Right lobe of liver (tissue), 4 donors: Measurements from ENCODE around the gene TFRC.

Source experiments
- CTCF ChIP-seq, 4 donors: fragments of 200-600 bp in 3 of 4; fragments of 450-650 bp in 1 of 4; IDR thresholded peaks; one replicate each; pipeline versions ENCODE4 v1.5.1 to v1.8.0; 2016 to 2022; ENCODE audit warnings: antibody characterized with exemption in 4 of 4, mild to moderate bottlenecking in 2 of 4
- POLR2A ChIP-seq: fragments of 450-650 bp; IDR thresholded peaks from one replicate; pipeline ENCODE4 v1.6.1; 2017; ENCODE audit warnings: antibody characterized with exemption, mild to moderate bottlenecking
- donor health status: DM: no; HTN: no; CAD: no.
- donor health status: DM: no; HTN: no; CAD: no.
- donor health status: DM: no; HTN: yes; CAD: no.

- TF ChIP-seq CTCF (IDR thresholded peaks at IDR 0.05): no peak
- no peak for TF ChIP-seq POLR2A
Observed at GRCh38 chr3:196117809-196118208, 35.9 kb upstream of the TFRC start.
